Measurements from ENCODE around the gene CLEC2L.

- TF ChIP-seq CTCF (conservative IDR thresholded peaks at IDR 0.05 in 1 of 2, IDR thresholded peaks at IDR 0.05 in 1 of 2; ENCODE audit: low read depth in 1 of 2, low read length in 2 of 2) = no peak
- TF ChIP-seq EZH2 (IDR thresholded peaks at IDR 0.05; ENCODE audit: low read length, missing control alignments) = no peak
Measured at GRCh38 chr7:139582671-139583155, 59.2 kb downstream of the CLEC2L start.
